ENCODE results near the gene TTC28.

TTC28 gene

DNA sequence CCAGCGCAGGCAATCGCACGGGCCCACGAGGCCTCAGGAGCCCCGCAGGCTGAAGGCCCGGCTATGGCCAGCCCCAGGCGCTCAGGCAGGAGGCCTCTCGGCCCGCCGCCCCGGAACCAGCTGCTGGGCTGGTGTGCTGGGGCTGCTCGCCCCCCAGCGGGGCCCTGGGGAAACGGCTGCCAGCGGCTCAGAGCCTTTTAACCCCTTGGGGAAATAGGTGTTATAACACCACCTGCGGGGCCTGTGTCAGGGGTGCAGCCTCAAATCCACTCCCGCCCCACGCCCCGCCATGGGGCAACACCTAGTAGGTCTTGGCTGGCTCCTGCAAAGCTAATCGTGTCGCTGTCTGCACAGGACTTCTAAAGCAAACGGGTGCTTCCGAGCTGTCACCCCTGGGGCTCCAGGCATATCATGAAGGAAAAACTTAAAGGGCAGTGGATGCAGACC is 237.4 kb downstream of the TTC28 start:
- DNase-seq (ENCODE audit: low read depth, low spot score), result peak; percentile 54

DNA sequence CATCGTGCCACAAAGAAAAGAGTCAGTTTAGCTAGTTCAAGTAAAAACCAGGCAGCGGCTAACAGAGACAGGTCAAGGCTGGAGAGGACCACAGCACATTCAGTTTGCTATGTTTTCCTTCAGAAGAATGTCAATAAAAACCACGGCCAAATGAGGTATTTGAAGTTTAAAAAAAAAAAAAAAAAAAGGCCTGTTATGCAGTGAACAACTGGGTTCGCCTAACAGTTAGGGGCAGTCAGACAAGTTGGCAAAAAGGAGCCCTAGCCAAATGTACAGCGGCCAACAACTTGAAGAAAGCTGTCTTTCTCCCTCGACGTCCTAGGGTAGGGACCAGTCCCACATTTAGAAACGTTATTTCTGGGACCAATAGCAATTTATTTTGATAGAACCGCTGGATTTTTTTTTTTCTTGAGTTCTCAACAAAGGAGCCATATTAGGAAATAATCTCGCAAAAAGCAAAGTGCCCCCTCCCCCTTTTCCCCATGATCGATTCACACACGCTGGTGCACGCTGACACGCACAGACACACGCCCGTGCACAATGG is 237.8 kb downstream of the TTC28 start:
- DNase-seq (ENCODE audit: low read depth, low spot score), result no peak

DNA sequence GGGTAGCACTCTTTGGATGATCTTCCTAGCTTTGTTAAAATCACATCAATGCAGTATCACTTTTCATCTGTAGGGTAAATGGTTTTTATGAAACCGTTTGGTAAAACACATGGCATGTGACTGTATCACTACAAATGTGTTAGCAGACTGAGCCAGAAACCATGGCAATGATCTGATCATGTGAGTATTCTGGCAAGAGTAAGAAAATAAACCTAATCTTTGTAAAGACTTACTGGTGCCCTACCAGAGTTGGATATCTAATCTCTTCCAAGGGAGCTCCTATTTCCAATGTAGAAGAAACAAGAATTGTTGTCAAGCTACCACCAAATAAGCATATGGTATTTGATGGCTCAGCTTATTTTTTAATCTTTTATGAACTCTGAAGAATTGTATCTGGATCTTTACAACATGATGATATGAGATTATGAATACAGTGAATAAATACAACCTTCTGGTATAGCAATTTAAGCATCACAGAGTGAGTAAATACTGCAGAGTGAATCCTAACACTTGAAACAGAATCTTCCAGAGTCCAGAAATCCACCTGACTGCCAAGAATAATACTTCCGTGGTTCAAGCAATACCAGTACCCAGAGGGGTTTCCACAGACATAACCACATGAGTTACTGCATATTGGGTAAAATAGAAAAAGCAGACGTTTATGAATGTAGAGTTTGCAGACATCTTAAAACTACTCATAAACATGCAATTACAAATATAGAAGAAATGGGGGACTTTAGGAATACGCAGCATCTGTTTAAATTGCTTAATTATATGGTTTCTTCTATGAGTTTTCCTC is 238.8 kb downstream of the TTC28 start:
- DNase-seq (ENCODE audit: low read depth, low spot score), result no peak

DNA sequence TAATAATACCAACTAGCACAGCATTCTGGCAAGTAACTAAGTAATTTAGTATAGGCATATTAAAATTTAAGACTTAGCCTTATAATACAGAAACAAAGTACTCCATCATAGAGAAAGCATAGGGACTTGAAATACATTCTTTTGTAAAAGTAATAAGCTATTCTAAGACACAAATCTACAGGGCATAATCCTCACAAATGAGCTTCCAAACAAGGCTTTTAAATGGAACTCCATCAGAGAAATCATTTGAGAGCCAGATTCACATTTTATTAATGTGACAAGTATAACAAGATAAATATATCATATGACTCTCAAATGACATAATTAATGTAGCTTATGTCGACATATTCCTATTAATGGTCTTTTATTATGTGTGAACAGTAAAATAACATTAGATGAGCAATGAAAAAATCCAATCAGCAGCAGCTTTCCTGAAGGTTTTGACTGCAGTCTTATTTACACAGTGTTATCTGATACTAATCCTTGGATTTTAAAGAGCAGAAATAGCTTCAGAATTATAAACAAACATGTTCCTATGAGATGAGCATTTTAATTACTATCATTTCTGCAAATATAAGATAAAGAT is 241.4 kb downstream of the TTC28 start:
- no peak for DNase-seq (ENCODE audit: low read depth, low spot score)

DNA sequence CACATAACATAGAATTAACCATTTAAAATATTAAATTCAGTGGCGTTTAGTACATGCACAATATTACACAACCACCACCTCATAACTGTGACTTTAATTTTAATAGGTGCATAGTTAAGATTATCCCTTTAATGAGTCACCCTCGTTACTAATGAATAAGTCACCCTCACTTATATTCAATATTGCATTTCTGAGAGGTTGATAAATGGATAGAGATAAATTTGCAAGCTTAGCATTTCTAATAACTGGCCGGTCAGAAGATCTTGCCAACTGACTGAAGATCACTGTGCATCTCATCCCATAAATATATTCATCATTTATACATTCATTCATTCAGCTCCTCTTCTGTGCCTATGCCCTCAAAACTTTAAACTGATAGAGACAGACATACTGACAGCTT is 243.7 kb downstream of the TTC28 start:
- no peak for DNase-seq (ENCODE audit: low read depth, low spot score)

DNA sequence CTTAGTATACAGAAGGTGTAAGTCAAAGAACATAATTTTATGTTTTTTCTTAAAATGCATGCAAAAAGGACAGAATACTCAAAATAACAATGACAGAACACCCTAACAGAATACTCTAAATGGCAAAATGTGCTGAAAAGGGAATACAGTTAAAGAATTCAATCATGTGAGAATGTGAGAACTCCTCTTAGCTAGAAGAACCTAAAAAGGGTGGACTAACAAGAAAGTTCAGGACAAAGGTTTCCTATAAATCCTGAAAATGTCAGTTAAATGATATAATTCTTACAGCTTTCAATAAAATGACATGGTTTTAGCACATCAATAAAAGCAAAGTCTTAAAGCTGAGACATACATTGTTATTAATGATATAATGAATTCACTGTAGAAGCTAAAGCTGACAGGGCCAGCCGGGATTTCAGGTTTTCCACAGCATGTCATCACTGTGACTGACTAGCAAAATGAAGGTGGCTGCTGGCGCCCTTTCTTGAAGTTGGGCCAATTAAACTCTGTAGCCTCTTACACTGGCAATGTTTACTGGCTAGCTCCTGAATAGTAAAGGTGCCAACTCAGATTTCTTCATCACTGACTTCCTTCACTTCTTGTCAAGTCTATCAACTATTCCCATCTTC is 244.4 kb downstream of the TTC28 start:
- DNase-seq (ENCODE audit: low read depth, low spot score), result no peak

DNA sequence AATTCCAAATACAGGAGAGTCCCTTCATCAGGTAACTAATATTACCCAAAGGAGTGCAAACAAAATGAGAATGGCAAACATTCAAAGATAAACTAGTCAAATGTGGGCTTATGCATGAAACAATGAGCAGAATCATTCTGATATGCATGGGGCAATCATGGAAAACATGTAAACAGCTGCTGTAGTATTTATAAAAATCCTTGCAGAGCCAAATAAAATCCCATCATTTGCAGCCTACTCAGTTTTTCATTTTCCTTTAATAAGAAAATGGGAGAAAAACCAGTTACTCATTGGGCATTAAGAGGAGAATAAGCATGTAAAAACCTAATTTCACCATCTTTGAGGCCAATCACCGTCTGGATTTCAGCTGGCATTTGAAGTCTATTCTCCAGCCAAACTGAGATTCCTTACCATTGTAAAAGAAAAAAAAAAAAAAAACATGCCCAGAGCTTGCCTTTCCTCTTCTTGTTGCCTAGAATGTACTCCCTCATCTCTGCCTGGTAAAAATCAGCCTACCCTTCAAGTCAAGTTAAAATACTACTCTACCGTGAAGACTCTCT is 249.1 kb downstream of the TTC28 start:
- no peak for DNase-seq (ENCODE audit: low read depth, low spot score)

DNA sequence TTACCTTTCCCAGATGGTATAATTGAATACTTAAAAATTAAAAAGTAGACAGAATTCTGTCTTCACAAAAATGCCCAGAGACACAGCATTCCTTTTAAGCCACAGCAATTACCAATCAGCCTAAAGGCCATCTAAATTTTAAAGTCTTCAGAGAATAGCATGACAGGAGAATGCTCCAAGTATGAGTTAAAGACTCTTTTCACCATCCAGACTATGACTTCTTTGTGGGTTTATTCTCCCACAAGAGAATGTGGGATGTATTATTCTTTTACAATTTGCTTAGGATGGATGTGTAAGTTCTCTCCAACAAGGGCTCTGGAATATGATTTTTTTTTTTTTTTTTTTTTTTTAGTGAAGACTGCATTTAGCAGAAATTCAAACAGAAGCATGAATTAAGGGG is 249.9 kb downstream of the TTC28 start:
- no peak for DNase-seq (ENCODE audit: low read depth, low spot score)

DNA sequence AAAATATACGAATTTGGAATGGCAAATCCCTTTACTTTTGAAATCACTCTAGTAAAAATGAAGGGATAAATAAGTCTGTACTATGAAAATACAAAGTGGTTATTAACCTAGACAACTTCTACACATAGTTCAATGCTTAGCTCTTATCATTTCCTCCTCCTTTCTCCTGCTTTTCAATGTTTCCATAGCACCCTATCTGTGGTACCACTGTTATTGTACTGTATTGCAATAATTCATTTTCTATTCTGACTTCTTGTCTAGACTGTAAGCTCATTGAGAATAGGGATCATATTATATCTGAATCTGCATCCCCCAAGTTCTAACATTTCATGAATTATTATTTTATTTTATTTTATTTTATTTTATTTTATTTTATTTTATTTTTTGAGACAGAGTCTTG is 251.4 kb downstream of the TTC28 start:
- no peak for DNase-seq (ENCODE audit: low read depth, low spot score)

DNA sequence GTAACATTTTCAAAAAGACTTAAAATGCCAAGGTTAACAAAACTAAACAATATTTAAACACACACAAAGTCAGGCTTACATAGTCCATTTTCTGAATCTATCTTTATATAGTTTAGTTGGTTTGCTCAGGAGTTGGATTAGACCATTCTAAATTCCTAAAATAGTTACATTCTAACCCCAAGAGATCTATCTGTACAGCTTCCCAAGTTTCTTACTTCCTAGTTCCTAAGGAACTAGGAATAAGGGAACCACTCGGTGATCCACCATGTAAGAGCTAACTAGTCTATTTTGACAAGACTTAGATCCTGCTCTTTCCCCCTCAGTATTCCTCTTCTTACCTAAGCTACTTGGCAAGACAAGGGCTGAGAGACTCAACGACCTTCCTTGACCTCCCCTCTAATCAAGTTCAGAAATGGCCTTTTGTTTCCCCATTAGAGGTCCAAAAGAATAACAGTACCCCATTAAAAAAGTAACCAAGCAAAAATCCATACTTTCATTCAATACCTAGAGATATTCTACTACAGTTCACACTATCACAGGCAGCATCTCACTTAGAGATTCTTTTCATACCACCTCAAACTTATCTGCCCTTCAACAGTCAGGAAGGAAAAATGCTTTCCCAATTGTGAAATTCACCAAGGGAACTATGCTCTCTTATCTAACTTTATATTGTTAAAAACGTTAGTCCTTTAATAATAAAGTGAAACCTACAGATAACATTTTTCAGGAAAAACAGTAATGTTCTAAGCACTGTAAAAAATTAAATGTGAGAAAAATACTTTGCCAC is 253.1 kb downstream of the TTC28 start:
- DNase-seq (ENCODE audit: low read depth, low spot score), result no peak

DNA sequence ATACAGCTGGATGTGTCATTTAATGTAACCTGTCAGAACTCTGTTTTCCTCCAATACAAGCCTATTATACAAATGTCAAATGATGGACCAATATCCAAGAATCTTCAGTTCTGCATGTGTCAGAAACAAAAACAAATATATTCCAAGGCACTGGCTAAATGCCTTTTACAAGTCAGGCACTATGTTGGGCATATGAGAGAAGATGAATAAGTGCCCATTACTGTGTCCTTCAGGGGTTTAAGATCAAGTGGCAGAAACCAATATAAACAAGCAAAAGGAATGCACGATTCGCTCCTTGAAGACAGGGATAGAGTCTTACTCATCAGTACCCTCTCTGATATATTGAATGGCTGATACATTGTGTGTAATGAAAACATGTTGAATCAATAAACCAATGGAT is 254.4 kb downstream of the TTC28 start:
- no peak for DNase-seq (ENCODE audit: low read depth, low spot score)

DNA sequence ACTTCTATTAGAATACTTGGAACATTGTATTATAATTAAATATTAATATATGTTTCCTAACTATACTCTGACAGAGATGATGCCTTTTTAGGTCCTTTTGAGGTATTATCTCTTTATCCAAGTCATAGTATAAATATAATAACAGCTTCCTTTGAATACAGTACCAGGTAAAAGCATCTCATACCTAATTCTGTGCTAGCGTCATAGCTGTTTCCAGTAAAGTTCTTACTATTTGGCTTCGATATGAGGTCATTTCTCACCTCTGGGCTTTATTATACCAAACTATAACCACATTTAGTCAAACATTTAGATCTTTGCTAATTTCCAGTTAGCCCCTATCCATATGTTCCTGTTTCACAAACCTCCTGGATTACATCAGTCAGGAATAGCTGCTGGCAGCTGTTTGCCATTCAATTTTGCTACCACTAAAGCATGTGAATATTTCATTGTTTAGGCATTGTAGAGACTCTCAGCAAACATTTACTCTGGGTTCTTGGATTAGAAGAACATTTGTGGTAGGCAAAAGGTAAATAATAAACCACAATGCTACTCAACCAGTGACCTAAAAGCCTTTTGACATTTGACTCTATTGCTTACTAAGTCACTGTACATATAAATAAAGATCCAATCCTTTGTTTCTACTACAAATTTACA is 255.1 kb downstream of the TTC28 start:
- no peak for DNase-seq (ENCODE audit: low read depth, low spot score)

DNA sequence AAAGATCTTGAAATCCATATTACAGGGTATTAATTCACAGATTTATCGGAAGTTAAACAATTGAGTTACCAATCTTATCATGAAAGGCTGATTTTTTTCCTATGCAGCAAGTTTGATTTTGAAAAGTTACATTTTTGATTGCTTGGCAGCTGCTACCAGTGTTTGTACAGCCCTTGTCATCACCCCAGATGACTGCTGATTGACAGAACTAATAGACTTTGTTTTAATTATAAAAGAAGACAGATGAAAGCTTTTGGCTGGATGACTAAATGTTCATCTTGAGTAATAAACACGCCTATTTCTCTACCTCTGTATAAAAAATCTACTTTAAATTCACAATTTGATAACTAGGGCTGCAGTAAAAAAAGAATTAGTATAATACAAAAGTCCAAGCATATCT is 259.7 kb downstream of the TTC28 start:
- DNase-seq (ENCODE audit: low read depth, low spot score), result no peak

DNA sequence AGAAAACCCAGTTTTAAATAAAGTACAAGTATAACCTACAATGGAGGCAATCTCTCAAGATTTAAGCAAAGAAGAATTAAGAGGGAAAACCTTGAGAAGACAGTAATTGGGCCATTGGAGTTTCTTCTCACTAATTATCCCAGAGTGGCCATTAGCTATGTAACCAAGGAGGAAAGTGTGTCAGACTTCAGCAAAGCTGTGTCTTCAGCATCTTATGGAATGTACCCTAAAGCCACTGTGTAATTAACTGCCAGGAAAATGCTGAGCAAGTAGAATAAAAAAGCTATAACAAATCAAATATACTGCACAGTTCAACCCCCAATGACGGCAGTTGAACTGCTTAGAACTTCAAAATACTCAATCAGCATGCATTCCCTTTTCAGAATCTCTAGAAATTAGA is 261.6 kb downstream of the TTC28 start:
- no peak for DNase-seq (ENCODE audit: low read depth, low spot score)

DNA sequence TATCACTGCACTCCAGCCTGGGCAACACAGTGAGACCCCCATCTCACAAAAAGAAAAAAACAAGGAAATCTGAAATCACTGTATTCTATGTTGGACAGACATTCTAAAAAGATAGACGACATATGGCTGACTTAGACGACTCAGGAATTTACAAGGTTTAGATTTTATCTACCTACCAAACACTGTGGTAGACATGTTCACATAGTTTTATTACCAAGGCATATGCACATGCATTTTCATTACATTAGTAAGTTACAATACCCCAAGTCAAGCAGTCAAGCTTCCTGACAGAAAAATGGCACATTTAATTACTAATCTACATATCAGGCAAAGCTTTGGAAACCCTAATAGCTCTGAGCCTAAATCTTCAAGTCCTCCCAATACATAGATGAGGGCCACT is 262.2 kb downstream of the TTC28 start:
- DNase-seq (ENCODE audit: low read depth, low spot score), result no peak

DNA sequence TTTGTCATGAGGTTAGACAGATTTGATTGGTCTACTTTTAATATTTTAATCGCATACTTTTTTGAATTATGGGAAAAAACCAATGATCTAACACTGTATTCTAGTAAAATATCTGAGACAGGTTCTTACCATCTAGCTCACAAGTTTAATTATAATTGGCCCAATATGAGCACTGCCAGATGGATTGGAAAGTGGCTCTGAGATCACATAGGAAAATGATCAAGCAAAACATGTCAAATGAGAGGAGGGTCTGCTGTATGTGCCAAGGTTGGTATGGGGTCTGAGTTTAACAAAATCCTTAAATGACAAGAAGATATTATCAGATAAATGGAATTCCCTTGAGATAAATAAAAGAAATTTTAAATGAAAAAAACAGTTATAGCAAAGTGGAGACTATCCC is 264.7 kb downstream of the TTC28 start:
- no peak for DNase-seq (ENCODE audit: low read depth, low spot score)

DNA sequence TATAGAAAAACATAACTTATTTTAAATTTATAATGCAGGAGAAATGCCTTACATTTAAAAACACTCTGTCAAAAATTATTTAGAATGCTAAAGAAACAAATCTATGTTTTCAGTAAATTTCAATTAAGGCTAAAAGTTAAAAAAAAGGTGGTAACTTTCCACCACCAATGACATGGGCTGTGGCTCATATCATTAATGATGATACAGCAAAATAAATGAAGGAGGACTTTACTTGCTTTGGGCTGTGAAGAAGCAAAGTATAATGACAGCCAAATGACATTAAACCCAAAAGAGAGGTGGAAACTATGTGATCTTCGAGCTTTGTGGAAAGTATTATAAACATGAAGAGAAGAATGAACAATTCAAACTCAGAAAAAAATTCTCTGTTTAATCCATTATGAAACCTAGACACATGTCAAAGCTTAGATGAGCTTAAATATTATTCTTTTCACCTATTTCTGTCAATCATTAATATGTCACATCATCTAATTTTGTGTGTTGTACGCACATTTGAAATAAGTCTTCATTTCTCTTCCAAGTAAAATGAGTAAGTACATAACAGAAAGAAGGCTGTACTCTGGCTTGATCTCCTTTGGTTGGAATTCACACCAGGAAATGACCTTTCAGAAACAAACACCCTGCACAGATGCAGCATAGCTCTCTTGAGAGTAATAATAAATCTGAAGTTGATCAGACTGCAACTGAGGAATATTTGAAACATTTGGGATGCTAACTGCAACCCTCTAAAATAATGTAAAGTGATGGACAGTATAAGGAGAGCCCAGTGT is 265.8 kb downstream of the TTC28 start:
- no peak for DNase-seq (ENCODE audit: low read depth, low spot score)

DNA sequence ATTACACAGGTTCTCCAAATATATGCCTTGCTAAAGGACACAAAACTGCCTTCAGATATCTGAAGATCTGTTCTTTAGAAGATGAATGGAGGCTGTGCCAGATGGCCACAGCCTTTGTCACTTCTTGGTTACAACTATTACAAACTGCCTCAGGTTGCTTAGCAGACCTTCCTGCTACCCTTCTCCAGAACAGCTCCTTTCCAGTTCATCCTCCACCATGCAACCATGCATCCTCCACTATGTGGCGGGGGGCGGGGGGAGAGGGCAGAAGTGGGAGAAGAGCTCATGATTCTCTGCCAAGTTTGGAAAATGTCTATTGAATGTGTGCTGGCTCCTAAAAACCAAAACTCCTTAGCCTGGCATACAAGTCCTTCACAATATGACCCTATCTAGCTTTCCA is 267.5 kb downstream of the TTC28 start:
- no peak for DNase-seq (ENCODE audit: low read depth, low spot score)

DNA sequence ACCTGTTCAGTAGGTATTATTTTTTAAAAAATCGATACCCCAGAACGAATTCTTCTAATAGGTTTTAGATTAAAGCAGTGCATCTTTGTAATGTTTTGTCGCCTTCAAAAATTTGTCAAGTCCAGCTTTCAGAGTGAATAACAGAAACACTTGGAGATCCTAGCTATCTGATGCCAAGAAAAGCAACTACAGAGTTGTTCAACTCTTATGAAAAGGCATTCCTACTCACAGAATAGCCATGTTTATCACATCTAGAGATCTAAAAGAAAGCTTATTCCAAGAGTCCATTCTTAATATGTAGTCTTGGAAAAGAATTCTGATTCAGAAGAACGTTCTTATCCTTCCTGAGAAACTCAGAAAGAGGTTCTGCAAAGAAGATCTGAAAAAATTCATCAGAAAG is 268.5 kb downstream of the TTC28 start:
- no peak for DNase-seq (ENCODE audit: low read depth, low spot score)

DNA sequence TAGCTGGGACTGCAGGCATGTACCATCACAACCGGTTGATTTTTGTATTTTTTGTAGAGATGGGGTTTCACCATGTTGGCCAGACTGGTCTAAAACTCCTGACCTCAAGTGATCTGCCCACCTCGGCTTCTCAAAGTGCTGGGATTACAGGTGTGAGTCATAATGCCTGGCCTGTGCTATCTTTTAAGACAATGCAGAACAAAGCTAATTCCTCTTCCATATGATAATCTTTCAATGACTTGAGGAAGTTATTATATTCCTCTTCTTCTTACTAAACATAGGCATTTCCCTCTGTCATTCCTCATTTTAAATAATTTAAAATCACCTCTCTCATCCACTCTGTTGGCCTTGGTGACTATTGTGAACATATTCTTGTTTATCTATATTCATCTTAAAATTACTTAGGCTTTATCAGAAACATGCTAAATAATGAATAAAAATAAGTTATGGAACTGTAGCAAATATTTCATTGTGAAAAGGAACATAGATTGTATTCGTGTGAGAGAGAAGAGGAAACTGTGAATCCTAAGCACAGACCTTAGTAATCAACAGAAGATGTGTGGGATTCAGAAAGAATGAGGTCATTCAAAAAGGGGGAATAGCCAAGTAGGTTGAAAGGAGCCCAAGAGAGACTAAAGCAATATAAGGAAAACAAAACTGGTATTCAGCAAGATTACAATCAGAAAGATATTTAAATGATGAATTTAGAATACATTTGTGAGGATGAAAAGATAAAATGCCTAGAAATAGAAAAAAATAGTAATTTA is 269.4 kb downstream of the TTC28 start:
- no peak for DNase-seq (ENCODE audit: low read depth, low spot score)
